Vagina (tissue), 2 donors: ENCODE measurements around the gene MBD4.

ENCODE experiments used
- POLR2A ChIP-seq, 2 donors: fragments of 450-650 bp; IDR thresholded peaks; one replicate each; pipeline ENCODE4 v1.6.1; 2017; ENCODE audit warnings: antibody characterized with exemption in 2 of 2, mild to moderate bottlenecking in 2 of 2, moderate library complexity in 2 of 2
- TF ChIP-seq, protein P1 (sequence below), 3 experiments: fragments of 450-650 bp in 2 of 3; fragments of 200-600 bp in 1 of 3; sonication (generic) in 1 of 3; IDR thresholded peaks; one replicate each; pipeline ENCODE4 v1.5.1; 2017 to 2019; ENCODE audit warnings: antibody characterized with exemption in 3 of 3, mild to moderate bottlenecking in 2 of 3, moderate library complexity in 2 of 3

DNA sequence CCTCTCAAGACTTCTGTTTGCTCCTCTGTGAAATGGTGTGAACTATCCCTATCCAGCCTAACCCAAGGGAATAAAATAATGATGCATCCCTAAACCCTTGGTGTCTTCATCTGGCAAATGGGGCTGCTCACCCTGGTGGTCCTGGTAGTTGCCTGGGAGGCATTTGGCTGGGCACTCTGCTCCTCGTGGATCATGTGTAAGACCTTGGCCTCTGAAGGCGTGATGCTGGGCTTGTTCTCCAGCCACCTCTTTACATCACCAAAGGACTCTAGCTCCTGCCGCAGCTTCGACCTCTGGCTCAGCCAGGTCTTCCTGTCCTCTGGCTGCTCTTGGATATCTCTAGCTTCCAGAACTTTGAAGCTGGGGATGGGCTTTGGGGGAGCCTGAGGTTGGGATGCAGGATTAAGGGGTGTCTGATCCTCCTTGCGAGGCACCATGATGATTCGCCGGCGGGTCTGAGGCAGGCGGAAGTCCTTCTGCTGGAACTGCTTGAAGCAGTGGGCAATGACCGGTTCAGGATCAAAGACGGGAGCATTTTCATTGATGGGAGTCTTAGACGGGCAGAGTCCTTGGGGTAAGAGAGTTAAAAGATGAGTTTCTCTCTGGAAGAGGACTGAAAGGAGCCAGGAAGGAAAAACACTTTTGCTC, 18.4 kb downstream of the MBD4 start:
- TF ChIP-seq, protein P1, sequence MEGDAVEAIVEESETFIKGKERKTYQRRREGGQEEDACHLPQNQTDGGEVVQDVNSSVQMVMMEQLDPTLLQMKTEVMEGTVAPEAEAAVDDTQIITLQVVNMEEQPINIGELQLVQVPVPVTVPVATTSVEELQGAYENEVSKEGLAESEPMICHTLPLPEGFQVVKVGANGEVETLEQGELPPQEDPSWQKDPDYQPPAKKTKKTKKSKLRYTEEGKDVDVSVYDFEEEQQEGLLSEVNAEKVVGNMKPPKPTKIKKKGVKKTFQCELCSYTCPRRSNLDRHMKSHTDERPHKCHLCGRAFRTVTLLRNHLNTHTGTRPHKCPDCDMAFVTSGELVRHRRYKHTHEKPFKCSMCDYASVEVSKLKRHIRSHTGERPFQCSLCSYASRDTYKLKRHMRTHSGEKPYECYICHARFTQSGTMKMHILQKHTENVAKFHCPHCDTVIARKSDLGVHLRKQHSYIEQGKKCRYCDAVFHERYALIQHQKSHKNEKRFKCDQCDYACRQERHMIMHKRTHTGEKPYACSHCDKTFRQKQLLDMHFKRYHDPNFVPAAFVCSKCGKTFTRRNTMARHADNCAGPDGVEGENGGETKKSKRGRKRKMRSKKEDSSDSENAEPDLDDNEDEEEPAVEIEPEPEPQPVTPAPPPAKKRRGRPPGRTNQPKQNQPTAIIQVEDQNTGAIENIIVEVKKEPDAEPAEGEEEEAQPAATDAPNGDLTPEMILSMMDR (IDR thresholded peaks at IDR 0.05): no peak
- TF ChIP-seq POLR2A (IDR thresholded peaks at IDR 0.05): no peak
